Mesenteric fat pad (tissue), 1 donor: Measurements from ENCODE around the gene HBD. TPM values are rescaled to one million over a fixed set of nuclear protein-coding genes. Genes with fewer than 3 reads are reported as not detected.

ENCODE experiments used
- DNase-seq: peaks from one replicate; pipeline ENCODE4 v3.0.0-alpha.2; 2020; ENCODE audit warnings: low spot score
- total RNA-seq: library from RNA; stranded (reverse); fragmentation: NEBNext Ultra II Directional; extraction: Animal tissue kit (Norgen Biotek cat#: 25700); gene quantifications from one replicate; pipeline ENCODE4 v1.2.1, GENCODE V29; 2021
- donor health status: DM: yes; HTN: yes; CAD: no.

HBD gene
- total RNA-seq, 1 donor from 2014 or later: 0.80 TPM

DNA sequence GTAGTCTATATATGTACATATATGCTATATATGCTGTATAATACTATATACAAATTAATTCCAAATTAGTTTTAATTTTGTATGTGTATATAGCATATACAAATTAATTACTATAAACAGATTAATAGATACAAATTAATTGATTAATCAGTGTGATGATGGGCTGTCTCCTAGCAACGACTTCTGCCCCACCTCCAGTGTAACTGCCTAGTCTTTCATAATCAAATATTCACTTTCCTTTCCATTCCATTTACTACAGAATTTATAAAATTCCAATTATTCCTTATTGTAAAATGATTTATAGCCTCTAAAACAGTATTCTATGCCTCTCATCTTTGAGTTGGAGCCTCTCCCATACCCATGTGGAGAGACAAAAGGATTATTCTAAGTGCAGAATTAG is 976 bp downstream of the HBD start:
- DNase-seq: no peak

DNA sequence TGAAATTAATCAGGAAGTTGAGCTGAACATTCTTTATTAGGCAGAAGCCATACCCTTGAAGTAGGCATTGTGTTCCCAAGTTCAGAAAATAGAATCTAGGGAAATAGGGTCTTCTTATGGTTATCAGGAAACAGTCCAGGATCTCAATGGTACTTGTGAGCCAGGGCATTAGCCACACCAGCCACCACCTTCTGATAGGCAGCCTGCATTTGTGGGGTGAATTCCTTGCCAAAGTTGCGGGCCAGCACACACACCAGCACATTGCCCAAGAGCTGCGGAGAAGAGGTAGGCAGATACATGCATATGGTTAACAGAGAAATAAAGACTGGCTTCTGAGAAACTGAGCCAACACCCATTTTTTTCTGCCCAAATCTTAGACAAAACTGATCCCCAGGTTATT is 1.5 kb downstream of the HBD start:
- DNase-seq: no peak

DNA sequence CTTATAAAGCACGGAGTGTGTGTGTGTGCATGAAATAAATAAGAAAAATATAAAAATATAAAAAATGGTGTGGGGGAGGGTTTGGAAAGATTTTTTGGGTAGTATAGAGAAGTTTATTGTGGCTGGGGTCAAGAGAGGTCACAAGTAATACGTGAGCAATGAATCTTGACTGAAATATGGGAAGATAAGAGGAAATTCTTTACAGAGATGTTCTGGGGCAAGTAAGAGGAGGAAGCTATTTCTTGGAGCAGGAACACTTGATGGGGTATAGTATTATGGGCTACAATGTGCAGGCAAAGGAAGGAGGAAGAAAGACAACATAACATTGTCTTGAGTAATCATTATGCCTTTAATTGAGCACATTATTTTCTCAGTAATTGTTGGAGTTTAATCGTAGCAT is 2.1 kb downstream of the HBD start:
- DNase-seq: no peak

DNA sequence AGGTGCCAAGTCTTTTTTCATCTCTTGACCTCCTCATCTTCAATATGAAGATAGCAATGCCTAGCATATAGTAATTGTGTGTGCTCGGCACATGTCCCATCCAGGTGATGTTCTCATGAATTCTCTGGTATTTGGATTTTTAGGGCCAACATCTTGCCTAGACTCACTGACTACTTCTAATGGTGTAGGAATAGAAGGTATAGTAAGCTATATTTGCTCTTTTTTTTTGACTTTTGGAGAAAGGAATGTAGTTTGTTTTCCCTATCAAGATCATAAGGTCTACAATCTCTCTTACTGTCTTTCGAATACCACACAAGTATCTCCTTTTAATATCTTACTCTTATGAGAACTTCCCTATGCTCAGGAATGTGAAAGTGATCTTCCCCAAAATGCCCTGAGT is 3.2 kb downstream of the HBD start:
- DNase-seq: no peak

DNA sequence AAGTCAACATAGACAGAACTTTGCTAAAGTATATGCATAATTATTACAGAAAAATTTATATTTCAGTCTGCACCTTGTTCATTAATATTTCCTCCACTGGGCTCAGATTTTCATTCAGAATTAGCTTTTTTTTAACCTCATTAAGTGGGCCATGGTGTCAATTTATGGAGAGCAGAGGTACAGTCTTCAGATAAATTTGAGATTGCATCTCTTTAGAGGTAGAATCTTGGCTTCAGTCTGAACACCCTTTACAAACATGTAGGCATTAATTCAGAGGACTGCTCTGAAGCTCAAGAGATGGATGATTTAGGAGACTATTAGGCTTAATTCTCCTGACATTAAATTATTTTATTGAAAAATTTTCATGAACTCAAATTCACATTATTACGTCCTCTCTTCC is 4.0 kb downstream of the HBD start:
- DNase-seq: no peak

- DNase-seq: no peak
These were observed 4.5 kb downstream of the HBD start for GRCh38 chr11:5229796-5230195.

DNA sequence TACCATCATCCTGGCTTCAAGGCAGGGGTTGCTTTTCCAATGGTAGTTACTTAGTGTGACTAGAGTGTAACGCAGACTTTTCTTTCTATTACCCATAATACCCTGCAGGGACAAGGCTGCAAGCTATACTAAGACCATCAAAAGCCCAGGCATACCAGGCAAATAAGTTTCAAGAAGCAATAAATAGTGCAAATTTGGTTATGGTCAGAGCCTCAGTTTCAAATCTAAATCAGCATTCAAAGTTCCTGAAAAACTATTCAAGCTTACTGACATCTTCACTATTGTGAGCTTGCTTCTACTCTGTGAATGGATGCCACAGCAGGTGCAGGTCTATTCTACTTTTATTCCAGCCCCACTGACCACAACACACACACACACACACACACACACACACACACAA is 4.9 kb downstream of the HBD start:
- DNase-seq: no peak

DNA sequence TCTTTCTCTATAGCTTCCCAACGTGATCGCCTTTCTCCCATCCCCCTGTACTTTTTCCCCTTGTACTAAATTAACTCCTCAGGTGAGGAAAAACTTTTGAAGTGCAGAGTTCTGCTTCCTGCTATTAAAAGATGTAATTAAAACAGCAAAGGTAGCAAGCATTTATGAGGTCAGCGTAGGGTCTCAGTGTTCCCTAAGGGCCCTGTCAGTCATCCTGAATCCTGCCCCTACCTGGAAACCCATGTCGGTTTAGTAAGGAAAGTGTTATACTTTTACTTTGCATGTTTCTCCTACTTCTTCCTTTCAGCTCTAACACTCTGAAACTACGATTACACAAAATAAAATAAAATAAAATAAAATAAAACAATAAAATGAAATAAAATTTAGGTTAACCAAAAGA is 6.2 kb downstream of the HBD start:
- DNase-seq: no peak

GRCh38 chr11:5227681-5228080 is 6.6 kb downstream of the HBD start:
- no peak for DNase-seq

DNA sequence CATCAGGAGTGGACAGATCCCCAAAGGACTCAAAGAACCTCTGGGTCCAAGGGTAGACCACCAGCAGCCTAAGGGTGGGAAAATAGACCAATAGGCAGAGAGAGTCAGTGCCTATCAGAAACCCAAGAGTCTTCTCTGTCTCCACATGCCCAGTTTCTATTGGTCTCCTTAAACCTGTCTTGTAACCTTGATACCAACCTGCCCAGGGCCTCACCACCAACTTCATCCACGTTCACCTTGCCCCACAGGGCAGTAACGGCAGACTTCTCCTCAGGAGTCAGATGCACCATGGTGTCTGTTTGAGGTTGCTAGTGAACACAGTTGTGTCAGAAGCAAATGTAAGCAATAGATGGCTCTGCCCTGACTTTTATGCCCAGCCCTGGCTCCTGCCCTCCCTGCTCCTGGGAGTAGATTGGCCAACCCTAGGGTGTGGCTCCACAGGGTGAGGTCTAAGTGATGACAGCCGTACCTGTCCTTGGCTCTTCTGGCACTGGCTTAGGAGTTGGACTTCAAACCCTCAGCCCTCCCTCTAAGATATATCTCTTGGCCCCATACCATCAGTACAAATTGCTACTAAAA is 7.5 kb downstream of the HBD start, which contains the start of gene HBB:
Gene HBB, minus strand, starts transcription at position 340 of the 579 bp plus-strand sequence. Its CDS starts 50 bp downstream, at position 290.
- DNase-seq: no peak

GRCh38 chr11:5225480-5225871 is 8.8 kb downstream of the HBD start:
- no peak for DNase-seq

DNA sequence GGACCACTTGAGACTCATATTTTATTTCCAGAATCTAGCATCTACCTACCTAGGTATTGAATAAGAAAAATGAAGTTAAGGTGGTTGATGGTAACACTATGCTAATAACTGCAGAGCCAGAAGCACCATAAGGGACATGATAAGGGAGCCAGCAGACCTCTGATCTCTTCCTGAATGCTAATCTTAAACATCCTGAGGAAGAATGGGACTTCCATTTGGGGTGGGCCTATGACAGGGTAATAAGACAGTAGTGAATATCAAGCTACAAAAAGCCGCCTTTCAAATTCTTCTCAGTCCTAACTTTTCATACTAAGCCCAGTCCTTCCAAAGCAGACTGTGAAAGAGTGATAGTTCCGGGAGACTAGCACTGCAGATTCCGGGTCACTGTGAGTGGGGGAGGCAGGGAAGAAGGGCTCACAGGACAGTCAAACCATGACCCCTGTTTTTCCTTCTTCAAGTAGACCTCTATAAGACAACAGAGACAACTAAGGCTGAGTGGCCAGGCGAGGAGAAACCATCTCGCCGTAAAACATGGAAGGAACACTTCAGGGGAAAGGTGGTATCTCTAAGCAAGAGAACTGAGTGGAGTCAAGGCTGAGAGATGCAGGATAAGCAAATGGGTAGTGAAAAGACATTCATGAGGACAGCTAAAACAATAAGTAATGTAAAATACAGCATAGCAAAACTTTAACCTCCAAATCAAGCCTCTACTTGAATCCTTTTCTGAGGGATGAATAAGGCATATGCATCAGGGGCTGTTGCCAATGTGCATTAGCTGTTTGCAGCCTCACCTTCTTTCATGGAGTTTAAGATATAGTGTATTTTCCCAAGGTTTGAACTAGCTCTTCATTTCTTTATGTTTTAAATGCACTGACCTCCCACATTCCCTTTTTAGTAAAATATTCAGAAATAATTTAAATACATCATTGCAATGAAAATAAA is 9.5 kb downstream of the HBD start:
- no peak for DNase-seq

DNA sequence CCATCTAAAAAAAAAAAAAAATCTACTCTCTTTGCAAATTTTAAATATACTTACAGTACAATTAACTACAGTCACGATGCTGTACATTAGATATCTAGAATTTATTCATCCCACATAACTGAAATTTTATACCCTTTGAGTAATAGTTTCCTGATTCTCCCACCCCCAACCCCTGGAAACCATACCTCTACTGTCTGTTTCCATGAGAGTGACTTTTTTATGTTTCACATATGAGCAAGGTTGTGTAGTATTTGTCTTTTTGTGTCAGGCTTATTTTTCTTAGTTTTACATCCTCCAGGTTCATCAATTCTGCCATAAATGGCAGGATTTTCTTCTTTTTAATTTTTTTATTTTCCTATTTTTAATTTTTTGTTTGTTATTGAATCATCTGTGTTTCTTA is 10.6 kb downstream of the HBD start:
- DNase-seq: no peak

GRCh38 chr11:5223146-5223545 is 11.1 kb downstream of the HBD start:
- DNase-seq: no peak

DNA sequence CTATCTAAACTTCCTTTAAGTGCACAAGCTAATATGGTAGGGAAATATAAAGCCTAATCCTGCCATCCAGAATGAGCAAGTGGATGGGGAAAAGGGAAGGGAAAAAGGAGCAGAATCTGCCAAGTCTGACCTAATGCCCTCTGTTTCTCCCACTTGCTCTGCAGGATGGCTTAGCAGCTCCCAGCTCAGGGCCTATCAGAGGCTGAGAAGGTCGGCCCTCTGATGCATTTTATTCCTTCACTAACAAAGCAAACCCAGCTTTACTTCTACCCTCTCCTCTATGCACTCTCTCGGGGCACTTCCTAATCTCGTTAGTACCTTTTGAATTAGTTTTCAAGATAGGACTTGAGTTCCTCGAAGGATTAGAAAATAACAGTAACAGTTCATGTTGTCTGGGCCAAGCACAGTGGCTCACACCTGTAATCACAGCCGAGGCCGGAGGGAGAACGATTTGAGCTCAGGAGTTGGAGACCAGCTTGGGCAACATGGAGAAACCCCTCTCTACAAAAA is 23.9 kb downstream of the HBD start:
- no peak for DNase-seq

GRCh38 chr11:5204787-5205186 is 29.5 kb downstream of the HBD start:
- no peak for DNase-seq

DNA sequence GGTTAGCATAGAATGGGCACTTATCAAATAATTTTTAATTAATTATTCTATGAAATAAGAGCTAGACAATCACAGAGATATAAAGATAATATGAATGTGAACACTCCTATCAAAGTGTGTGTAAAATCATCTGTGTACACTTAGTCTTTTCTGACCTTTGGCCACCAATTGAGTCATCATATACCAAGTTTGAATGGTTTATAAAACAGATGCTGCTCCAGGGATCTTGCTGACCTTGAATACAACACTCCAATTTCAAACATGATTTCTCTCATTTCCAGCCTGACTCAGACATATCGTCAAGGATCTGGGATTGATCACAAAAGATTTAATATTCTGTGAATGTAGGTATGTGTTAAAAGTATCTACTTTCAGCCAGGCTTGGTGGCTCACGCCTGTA is 30.9 kb downstream of the HBD start:
- DNase-seq: no peak

- no peak for DNase-seq
These were observed 33.7 kb downstream of the HBD start, which contains the start of gene OR51V1 for GRCh38 chr11:5200582-5200981. Gene OR51V1, minus strand, starts transcription at chr11:5200682. Its CDS starts 0 bp downstream, at chr11:5200682.

DNA sequence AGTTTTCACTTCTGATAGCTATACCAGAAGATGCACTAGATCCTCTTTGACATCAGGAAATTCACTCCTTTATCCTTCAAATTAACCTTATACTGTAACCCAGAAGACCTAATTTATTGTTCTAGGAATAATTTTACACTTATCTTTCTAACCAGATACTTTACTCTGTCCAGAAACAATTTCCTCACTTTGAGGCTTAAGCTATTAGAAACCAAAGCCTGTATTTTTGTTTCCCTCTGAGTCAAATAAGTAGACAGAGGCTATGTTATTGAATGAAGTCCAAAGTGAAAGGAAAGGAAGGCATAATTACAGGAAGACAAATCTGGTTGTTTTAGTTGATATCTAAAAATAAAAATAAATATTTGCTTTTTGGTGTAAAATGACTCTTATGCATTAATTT is 36.0 kb downstream of the HBD start:
- no peak for DNase-seq

DNA sequence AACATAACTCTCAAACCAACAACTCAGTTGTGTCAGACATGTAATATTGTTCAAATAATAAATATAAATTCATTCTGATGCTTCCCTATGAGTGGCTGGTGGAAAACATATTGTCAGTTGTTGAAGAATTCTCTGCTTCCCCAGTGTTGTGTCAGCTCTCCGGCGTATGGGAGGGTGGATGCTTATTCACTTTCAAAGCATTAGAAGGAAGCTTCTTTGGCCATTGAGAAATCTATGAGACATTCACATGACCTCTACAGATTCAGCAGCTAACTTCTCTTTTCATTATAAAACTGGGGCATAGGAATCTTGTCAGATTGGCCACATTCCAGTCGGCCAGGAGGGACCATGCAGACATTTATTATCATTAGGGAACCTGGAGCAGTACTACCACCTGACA is 36.7 kb downstream of the HBD start:
- DNase-seq: no peak

DNA sequence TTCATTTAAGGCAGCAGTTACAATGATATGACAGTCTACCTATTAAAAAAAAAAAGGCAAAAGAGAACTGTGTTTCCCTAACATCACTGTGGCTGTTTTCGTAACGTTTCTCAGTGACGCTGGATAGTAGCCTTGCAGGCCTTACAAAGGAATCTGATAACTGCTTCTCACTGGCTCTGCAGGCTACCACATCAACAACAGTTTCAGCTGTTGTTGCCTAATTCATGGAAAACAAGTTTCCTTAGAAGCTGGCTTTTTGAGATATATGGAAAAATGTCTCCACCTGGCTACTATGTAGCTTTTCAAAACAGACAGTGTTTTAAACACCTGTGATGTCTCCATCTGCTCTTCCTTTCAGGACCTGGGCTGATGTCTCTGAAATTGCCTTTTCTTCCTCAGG is 37.6 kb downstream of the HBD start:
- DNase-seq: no peak

DNA sequence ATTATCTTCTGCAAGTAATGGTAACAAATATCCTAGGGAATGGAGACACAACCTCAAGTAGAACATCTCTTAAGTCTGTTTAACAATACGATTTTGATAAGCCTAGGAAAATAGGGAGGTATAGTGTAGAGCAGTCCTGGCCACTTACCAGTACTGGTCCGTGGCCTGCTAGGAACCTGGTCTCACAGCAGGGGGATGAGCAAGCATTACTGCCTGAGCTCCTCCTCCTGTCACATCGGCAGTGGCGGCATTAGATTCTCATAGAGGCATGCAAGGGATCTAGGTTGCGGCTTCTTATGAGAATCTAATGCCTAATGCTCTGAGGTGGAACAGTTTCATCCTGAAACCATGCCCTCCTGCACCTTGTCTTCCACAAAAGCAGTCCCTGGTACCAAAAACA is 38.2 kb downstream of the HBD start:
- no peak for DNase-seq

- DNase-seq: no peak
These were observed 41.5 kb downstream of the HBD start for GRCh38 chr11:5192738-5193137.
